Activated CD8-positive, alpha-beta memory T cell treated with anti-CD3 and anti-CD28 coated beads, Interleukin-2, amount 50 U/mL, for 48 hours (primary cell): ENCODE data around the gene ARCN1.
"Not testable (repeated sequence)": the region's sequence is repeated elsewhere in the genome, so short reads cannot be mapped to it uniquely, and the experiment has no call there.

ENCODE experiments used
- DNase-seq: peaks from one replicate; pipeline ENCODE4 v3.0.0-alpha.2; 2020

Gene ARCN1

GRCh38 chr11:118545533-118545932 lies 26.7 kb upstream of the ARCN1 start:
- no peak for DNase-seq

- no peak for DNase-seq
Measured at GRCh38 chr11:118547132-118547531, 25.1 kb upstream of the ARCN1 start.

DNA sequence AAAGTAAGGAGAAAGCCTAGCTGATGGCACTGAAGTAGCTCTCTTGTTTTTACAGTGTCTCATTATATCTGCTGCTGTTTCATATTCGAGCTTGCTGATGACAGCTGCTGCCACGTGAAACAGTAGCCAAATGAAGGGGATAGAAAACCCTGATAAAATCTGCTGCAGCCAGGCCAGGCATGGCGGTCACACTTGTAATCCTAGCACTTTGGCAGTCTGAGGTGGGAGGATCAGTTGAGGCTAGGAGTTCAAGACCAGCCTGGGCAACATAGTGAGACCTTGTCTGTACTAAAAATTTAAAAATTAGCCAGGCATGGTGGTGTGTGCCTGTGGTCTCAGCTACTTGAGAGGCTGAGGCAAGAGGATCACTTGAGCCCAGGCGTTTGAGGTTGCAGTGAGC lies 19.9 kb upstream of the ARCN1 start:
- DNase-seq = peak; percentile 15

DNA sequence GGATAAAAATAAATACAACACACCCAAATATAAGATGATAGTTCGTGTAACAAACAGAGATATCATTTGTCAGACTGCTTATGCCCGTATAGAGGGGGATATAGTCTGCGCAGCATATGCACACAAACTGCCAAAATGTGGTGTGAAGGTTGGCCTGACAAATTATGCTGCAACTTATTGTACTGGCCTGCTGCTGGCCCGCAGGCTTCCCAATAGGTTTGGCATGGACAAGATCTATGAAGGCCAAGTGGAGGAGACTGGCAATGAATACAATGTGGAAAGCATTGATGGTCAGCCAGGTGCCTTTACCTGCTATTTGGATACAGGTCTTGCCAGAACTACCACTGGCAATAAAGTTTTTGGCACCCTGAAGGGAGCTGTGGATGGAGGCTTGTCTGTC lies 11.4 kb upstream of the ARCN1 start:
- no peak for DNase-seq

GRCh38 chr11:118565051-118565450 lies 7.2 kb upstream of the ARCN1 start:
- no peak for DNase-seq

DNA sequence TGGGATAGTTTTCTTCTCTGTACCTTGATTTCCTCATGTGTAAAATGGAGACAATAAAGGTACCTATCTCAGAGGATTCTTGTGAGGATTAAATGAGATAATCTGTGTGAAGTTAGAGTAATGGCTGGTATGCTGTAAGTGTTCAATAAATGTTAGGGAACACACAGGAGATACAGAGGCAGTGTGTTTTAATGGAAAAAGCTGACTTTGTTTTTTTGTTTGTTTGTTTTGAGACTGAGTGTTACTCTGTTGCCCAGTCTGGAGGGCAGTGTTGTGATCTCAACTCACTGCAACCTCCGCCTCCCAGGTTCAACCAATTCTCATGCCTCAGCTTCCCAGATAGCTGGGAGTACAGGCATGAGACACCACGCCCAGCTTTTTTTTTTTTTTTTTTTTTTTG lies 2.5 kb upstream of the ARCN1 start:
- DNase-seq = no peak

DNA sequence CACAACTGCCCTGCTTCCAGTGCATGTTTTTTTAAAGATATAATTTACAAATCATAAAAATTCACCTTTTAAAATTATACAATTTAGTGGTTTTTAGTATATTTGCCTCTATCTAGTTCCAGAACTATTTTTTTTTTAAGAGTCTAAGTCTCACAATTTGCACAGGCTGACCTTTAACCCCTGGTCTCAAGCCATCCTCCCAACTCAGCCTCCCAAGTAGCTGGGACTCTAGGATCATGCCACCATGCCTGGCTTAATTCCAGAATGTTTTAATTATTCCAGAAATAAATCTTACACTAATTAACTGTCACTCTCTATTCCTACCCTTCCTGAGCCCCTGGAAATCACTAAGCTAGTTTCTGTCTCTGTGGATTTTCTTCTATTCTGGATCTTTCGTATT lies 1.4 kb upstream of the ARCN1 start:
- DNase-seq = no peak

DNA sequence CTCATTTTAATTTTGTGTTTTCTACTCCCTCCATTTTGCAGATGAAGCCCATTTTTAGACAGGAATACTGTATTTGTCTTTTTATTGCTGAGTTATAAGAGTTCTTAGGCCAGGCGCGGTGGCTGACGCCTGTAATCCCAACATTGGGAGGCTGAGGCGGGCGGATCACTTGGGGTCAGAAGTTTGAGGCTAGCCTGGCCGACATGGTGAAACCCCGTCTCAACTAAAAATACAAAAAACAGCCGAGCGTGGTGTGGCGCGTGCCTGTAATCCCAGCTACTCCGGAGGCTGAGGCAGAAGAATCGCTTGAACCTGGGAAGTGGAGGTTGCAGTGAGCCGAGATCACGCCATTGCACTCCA lies 528 bp upstream of the ARCN1 start:
- DNase-seq = not testable (repeated sequence)

DNA sequence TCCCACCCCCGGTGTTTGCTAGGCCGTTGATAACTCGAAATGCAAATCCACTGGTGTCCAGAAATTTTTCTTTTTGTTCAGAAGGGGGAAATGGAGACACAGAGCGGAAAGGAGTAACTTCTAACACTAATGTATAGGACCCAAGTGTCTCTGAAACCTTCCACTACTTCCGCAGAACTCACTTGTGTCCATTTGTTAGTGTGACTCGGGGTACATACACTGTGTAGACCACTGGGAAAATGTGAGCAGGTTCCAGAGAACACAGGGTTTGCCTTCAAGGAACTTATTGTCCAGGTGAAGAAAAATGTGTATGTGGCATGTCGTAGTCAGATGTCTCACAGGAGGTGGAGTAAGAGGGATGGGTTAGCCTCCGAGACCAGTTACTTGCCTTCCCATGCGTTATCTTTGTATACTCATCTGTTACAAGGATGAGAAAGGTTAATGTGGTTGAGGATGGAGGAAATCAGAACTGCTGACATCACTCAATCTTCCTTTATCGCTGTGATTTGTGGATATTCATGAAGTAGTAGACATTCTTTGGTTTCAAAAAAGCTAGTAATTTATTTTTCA lies 857 bp downstream of the ARCN1 start:
- DNase-seq = no peak

DNA sequence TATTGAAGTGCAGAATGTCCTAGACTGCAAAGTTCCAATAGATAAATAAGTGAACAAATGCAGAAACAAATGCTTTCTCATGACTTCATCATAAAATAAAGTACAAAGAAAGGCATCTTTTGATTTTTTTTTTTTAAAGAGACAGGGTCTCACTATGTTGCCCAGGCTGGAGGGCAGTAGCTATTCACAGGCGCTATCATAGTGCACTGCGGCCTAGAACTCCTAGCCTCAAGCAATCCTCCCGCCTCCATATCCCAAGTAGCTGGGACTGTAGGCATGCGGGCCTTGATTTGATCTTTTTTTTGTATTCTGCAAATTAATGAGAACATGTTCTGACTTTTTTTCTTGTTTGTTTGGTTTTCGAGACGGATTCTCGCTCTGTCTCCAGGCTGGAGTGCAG lies 2.4 kb downstream of the ARCN1 start:
- no peak for DNase-seq

DNA sequence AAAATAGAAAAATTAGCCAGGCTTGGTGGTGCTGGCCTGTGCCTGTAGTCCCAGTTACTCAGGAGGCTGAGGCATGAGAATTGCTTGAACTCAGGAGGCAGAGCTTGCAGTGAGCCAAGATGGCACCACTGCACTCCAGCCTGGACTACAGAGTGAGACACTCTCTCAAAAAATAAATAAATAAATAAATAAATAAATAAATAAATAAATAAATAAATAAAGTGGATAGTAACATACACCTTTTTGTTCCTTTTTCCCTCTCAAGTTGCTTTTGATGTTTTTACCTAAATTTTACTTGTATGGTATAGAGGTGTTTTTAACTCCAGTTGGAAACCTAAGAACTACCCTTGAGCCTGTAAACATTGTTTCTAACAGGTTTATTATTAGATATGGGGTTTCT lies 5.8 kb downstream of the ARCN1 start:
- DNase-seq = not testable (repeated sequence)

- no peak for DNase-seq
Measured at GRCh38 chr11:118581057-118581456, 8.8 kb downstream of the ARCN1 start.

GRCh38 chr11:118587952-118588351 lies 15.7 kb downstream of the ARCN1 start:
- no peak for DNase-seq

DNA sequence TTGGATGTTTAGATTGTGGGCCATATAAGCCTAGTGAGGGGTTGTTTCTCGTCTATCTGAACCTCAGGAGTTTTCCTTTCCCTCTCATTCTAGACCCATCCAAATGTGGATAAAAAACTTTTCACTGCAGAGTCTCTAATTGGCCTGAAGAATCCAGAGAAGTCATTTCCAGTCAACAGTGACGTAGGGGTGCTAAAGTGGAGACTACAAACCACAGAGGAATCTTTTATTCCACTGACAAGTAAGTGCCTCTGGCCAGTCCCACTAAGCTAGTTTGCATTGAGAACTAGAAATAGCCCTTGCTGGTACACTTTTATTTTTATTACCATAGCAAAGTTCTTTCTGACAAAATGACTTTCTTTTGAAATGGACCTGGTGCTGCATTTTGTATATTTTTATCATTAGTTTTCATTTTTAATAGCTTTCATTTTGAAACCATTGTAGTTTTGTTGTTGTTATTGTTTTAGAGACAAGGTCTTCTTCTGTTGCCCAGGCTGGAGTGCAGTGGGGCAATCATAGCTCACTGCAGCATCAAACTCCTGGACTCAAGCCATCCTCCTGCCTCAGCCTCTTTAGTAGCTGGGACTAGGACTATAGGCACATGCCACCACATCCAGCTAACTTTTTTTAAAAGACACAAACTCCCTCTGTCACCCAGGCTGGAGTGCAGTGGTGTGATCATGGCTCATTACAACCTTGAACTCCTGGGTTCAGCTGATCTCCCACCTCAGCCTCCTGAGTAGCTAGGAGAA lies 20.6 kb downstream of the ARCN1 start:
- DNase-seq = no peak

DNA sequence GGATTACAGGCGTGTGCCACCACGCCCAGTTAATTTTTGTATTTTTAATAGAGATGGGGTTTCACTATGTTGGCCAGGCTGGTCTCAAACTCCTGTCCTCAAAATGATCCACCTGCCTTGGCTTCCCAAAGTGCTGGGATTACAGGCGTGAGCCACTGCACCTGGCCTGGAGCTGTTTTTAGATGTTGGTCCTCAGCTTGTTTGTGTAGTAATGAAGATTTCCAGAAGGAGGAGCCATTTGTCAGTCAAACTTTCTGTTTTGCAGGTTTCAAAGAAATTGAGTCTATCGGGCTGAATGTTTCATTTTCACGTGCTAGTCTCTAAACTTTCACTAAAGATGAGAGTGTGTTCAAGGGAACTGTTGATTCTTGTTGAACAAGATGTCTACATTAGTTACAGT lies 22.8 kb downstream of the ARCN1 start:
- not testable (repeated sequence) for DNase-seq

DNA sequence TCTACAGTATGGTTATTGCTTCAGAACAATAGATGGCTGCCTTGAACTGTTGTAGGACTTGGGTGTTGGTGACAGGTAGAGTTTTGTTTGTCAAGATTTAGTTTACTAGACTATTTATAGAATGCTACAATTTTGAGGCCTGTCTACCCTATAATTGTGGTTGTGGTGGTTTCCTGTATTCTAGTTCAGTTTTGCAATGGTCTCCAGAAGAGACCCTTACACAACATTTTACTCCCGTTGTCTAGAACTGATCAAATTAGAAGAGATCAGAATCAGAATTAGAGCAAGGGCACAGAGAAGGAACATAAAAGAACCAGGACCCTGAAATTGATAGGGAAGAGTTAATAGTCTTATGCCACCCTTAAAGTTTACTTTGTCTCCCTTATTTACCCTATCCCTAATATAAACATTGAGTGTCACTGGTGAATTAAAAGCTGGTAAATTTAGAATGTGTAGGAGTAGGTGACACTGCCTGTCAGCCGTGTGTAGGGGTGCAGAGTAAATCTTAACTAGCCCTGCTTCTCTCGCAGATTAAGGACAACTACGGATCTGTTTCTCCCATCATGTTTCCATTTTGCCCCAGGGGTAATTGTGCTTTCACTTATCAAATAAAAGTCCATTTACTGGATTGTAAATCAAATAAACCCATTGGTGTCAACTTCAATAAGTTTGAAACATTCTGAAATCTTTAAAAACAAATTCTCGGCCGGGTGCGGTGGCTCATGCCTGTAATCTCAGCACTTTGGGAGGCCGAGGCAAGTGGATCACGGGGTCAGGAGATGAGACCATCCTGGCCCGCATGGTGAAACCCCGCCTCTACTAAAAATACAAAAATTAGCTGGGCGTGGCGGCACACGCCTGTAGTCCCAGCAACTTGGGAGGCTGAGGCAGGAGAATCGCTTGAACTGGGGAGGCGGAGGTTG lies 24.3 kb downstream of the ARCN1 start:
- DNase-seq = no peak

DNA sequence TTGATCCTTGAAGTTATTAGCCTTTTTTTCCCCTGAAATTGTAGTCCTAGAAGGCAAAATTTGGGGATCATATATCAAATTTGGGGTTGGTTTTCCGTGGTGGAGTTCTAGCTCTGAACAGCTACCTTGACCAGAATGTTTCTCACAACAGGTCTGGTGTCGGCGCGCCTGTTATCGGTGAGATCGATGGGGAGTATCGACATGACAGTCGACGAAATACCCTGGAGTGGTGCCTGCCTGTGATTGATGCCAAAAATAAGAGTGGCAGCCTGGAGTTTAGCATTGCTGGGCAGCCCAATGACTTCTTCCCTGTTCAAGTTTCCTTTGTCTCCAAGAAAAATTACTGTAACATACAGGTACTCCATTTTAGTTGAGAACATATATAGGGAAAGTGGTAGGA lies 25.3 kb downstream of the ARCN1 start:
- DNase-seq = no peak

DNA sequence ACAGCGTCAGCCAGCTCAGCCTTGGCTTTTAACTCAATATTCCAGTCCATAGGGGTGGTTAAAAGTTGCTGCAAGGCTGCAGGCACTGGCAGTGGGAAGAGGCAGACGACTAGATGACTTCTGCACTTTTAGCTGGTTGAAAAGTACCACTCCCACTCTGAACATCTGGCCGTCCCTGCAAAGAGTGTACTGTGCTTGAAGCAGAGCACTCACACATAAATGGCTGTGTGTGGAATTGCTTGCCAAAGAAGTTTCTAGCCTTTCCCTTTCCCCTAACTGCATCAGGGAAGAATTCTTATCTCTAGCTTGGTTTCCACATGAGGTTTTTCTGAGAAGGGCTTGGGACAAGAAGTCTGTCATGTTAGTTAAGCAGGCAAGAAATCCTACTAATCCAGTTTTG lies 30.1 kb downstream of the ARCN1 start:
- DNase-seq = no peak

- not testable (repeated sequence) for DNase-seq
Measured at GRCh38 chr11:118603709-118604108, 31.5 kb downstream of the ARCN1 start.

DNA sequence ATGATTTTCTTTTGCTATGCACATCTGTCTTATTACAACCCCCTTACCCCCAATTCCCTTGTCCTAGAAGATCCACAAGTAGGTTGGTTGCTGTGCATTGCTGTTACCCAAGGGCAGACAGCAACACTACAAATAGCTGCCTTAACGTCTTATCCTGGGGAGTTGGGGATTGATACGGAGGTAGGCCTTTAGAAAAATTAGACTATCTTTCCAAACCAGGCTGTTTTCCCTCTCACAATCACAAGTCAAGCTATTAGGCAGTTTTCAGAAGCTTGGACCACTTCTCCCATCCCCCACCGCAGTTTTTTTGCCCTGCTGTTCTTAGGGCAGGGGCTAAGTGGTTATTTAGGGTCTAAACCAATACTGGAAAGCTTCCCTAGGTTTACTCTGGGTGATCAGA lies 32.4 kb downstream of the ARCN1 start:
- peak; percentile 13 for DNase-seq

GRCh38 chr11:118605116-118605867 lies 33.1 kb downstream of the ARCN1 start:
- DNase-seq = peak; percentile 41

DNA sequence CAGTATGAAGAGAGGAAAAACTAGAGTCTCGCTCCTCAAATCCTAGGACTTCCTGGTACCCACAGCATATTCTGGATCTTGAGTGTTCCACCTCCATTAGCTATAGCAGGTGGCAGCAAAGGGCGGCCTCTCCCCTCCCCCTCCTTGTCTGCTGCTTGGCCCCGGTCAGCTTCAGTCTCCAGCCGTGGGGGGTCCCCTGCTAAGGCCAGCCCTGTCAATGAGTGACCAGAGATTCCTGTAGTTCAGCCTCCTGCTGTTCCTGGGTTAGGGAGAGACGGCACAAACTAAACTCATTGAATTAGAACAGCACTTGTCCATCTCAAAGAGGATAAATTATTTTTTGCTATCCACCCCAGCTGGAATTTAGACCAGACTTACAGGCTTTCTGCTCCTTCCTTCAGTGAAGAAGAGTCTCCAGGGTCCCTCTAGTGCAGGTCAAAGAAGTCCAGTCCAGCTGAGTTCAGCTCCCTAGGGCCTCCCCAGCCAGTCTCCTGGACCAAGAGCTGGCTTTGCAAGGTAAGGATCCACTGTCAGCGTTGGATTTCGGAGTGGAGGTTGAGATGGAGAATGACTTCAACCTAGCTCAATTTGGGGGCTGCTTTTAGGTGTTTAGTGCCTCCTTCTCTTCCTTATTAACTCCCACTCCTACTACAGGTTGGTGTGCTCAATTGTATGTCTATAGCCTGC lies 34.1 kb downstream of the ARCN1 start:
- DNase-seq = no peak

- no peak for DNase-seq
Measured at GRCh38 chr11:118606844-118607228, 34.6 kb downstream of the ARCN1 start.
